Midbrain (tissue), 1 donor: ENCODE results near the gene HECTD3.
"Not testable (repeated sequence)": the region's sequence is repeated elsewhere in the genome, so short reads cannot be mapped to it uniquely, and the experiment has no call there.

Experiments
- DNase-seq: peaks from one replicate; lab custom pipeline; 2025; lab: John Stamatoyannopoulos, UW

HECTD3 gene

DNA sequence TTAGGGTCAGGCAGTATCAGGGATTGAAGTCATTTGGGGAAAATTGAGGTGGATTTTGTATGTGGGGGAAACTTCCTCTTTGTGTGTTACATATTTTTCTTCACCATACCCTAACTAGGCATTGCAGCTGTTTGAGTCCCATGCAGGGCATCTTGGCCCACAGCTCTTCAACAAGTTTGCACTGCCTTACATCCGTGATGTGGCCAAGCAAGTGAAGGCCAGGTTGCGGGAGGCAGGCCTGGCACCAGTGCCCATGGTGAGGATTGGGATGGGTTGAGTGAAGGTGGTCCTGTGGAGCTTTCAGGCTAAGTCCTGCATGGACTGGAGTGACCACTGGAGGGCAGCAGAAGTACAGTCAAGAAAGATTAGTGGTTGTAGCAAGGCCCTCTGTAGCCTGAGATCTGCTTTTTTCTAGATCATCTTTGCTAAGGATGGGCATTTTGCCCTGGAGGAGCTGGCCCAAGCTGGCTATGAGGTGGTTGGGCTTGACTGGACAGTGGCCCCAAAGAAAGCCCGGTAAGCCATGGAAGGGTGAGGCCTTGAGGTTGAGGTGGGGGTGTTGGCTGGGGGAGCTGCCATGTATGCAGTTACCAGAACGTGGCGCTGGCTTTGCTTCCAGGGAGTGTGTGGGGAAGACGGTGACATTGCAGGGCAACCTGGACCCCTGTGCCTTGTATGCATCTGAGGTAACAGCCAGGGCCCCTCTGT, 3.4 kb upstream of the HECTD3 start:
- peak; percentile 82 for DNase-seq

- no peak for DNase-seq
Observed at GRCh38 chr1:45013551-45014209, 2.6 kb upstream of the HECTD3 start.

DNA sequence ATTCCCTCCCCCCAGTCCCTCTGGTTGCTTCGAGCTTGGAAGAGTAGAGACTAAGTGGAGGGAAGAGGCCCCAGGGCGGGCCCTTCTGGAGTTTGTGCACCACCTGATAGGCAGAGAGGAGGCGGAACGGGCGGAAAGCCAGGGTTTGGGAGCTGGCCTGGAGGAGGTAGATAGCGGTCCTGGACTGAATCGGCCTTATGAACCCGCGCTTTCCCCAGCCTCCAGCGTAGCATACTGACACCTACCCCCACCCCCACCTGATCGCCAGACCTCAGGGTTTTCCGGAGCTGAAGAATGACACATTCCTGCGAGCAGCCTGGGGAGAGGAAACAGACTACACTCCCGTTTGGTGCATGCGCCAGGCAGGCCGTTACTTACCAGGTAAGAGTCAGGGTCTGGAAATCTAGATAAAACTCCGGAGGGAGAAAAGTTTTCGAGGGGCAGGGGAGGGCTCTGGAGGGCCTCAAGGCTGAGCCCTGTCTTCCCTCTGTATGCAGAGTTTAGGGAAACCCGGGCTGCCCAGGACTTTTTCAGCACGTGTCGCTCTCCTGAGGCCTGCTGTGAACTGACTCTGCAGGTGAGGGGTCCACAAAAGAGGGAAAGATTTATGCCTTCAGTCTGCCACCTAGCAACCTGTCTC, 1.6 kb upstream of the HECTD3 start:
- DNase-seq: no peak

GRCh38 chr1:45011837-45012638, 914 bp upstream of the HECTD3 start, which contains the start of gene UROD:
TSS of gene UROD (plus strand) at chr1:45012254. CDS start at chr1:45012266, 12 bp downstream.
- peak; percentile 95 for DNase-seq

DNA sequence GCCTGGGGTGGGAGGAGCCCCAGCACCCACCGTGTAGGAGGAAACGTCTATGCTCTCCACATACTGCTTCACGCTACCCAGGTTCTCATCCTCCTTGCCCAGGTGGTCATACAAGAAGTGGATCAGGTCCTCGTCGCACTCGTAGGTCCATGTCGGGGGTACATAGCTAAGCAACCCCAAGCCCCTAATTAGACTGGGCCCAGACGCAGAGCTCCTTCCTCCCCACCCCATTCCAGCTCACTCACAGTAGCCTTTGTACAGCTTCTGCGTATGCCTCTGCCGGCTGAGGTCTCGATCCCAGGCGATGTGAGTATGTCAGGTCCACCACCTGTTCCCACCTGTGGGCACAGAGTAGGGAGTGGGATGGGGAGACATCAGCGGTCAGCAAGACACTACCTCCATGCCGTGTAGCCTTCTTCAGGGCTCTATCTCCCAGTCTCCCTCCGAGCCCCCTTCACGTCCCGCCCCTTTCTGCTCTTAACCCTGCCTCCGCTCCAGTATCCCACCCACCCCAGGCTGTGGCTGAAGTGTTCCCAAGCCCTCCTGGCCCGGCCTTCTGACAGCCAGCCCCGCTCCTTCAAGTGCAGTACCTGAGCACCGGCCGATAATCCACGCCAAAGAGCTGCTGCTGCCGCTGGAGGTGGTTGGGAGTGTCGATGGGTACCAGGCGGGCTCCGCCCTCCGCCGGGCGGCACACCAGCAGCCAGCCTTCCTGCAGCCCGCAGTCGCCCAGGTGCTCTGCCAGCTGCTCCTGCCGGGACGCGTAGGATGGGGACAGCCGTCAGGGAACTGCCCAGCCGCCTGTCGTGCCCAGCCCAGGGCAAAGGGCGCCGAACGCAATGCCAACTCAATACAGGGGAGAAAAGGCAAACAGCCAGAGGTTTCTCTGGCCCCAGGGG, 919 bp downstream of the HECTD3 start:
- no peak for DNase-seq

DNA sequence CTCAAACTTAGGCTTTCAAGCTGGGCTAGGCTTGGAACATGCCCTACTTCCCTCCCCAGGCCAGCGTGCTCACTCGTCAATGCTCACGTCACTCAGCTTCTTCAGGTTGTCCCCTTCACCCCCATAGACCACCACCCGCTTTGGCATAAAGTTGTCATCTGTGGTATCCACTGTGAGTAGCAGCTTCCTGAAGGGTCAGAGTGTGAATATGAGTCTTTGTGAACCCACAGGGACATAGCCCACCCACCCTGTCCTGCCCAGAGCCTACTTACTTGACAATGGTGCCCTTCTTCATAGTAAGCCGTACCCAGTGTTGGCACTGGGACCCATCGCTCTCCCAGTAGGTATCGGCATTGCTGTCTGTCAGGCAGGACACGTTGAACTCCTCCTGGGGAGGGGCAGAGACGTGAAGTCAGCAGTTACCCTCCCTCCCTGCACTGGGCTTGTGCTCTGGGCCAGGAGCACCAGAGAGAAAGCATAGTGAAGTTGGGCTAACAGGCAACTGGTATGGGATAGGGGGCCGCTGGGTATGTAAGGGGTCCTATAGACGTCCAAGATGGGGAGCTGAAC, 1.7 kb downstream of the HECTD3 start:
- no peak for DNase-seq

DNA sequence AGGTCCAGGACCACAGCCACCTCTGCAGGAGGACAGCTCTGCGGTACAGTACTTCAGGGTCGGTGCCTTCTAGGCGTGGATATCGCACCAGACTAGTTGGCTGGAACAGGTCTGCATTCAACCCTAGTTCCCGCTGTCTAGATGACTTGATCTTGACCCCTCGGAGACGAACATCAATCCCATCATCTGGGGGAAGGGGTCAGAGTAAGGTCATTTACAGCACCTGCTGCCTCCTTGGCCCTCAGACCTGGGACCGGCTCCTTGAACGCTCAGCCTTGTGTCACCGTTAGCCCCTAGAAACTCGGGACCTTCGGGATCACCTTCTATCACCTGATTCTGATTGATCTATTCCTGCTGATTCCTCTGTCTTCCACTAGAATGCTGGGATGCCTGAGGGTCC, 2.6 kb downstream of the HECTD3 start:
- no peak for DNase-seq

DNA sequence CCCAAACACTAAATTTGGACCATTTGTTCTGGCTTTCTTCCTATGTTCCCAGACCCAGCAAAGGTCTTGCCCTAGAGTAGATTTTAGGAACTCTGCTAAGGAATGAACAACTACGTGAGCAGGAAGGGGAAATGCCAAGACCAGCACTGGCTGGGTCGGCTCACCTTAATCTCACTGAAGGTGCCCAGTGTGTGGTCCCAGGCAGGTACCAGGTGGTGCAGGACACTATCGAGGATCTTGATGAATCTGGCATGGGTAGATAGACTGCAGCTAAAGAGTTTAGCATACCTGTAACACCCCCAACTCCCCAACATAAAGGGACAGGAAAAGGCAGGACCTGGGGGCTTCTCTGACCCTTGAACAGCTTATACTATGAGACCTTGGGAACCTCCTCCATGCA, 3.0 kb downstream of the HECTD3 start:
- DNase-seq: no peak

DNA sequence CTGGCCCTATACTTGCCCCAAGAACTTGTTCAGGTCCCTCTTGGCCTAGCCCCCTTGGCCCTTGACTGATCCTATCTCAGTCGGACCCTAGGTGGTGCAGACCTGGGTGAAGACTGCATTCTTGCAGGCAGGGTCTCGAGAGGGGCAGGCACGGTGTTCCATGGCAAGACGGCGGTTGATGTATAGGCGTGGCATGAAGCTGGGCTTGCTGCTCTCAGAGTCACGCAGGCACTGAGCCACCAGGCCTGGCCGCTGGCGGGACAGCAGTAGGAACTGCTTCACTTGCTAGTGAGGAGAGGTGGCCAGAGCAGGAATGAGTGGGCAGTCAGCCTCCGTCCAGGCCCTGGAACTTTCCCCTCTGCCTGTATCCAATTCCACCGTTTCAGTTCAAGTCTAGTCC, 3.8 kb downstream of the HECTD3 start:
- DNase-seq: no peak

DNA sequence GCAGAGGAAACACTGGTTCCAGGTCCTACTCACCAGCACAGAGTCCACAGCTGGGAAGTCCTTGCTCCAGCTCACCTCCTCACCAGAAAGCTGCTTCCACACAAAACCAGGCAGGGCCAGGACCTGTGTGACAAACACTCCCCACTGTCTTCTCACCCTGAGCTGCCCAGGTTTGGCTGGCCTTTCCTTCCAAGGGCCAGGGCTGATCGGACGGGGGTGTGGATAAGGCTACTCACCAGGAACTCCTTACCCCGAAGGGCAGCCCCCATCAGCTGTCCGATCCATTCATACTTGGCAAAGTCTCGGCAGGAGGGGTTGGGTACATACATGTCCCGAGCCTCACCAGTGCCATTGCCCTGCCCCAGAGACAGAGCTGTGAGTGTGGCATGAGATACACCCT, 5.4 kb downstream of the HECTD3 start:
- no peak for DNase-seq

- DNase-seq: no peak
Observed at GRCh38 chr1:45004281-45004920, 6.7 kb downstream of the HECTD3 start.

GRCh38 chr1:45003741-45004140, 7.4 kb downstream of the HECTD3 start:
- no peak for DNase-seq

DNA sequence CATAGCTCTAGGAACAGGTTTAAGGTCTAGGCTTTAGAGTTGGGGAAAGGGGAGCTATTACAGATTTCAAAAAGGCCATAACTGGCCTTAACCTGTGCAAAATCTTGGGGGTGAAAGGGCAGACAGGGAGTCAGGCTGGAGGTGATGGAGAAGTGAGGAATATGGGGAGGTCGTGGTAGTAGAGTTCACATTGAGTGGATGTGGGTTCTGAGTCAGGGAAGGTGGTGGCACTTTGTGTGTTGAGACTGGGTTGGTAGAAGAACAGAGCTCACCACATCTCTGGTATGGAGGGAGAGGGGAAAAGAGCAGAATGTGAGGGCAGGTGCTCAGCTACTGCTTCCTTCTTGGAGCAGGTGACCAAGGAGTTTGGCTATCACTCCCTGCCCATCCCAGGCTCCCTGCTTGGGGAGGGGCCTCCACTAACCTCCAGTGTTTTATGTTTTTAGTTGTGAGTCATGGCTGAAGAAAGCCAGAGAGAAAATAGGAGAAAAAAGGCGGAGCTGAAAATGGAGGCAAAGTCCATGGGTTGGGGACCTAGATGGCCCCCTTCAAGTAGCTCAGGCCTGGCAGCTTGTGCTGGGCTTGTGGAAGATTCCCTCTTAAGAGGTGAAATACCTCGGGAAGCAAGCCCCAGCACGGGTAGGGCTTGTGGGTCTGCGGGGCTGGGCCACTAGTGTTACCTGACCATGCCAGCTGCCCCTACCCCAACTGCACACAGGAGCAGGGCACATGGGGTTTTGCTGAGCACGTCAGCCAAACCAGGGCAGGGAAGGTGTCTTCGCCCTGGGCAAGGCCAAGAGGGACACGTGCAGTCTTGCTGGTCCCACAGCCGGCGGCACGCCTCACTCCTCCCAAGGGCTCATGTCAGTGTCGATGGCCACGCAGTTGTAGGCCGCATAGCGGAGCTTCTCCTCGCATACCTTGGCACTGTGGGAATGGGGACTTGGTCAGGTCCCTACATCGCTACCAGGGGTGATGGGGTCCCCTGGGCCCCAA, 8.2 kb downstream of the HECTD3 start:
- no peak for DNase-seq

DNA sequence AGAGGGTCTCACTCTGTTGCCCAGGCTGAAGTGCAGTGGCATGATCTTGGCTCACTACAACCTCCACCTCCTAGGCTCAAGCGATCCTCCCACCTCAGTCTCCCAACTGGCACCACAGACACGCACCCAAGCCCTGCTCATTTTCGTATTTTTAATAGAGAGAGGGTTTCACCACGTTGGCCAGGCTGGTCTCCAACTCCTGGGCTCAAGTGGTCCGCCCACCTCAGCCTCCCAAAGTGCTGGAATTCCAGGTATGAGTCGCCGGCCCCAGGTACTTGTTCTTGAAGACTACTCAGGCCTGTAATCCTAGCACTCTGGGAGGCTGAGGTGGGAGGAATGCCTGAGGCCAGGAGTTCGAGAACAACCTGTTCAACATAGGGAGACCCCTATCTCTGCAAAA, 9.5 kb downstream of the HECTD3 start:
- not testable (repeated sequence) for DNase-seq

DNA sequence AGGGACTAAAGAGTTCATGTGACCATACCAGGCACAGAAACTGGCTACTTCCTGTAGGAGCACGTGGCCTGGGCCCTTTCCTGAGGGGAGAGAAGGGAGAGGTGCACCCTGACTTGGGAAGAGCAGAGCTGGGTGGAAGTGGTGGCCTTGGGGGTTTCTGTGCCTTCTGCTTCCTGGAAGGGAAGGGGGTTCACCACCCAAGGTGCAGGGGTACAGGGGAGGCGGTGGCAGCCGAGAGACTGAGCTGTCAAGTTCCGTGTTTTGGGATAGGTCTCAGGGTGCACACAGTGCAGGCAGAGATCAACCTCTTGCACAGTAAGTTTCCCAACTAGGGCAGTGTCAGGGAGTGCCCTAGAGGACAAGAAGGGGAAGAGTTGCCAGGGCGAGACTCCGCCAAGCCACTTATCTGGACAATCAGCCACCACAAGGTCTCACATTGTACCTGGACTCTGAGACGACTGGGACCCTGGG, 10.1 kb downstream of the HECTD3 start:
- no peak for DNase-seq

DNA sequence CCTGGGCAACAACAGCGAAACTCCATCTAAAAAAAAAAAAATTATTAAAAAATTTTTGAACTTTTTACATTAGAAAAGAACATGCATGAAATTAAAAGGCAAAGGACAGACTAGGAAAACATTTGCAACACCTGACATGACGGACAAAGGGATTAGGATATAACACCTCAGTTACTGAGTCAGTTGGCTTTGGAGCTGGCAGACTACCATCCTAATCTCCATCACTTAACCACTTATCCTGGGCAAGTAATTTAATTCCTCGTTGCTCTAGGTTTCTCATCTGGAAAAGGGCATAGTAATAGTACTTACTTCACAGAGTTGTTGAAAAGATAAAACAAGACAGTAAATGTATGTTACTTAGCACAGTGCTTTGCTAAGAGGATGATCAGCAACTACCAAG, 11.9 kb downstream of the HECTD3 start:
- DNase-seq: no peak

GRCh38 chr1:44995467-44996238, 15.5 kb downstream of the HECTD3 start:
- no peak for DNase-seq

GRCh38 chr1:44994309-44994898, 16.7 kb downstream of the HECTD3 start:
- no peak for DNase-seq
